Caco-2 (cell line): ENCODE data around the gene TRIM71. TPM values are rescaled to one million over a fixed set of nuclear protein-coding genes. Genes with fewer than 3 reads are reported as not detected.

Experiments
- BruUV-seq: library from RNA; stranded (reverse); fragments of 400-500 nt; replicated peaks from 2 replicates; lab custom pipeline; 2021; lab: Mats Ljungman, UMichigan
- CTCF ChIA-PET: fragments of 300-600 bp; sonication (Branson Sonifier 250); formaldehyde crosslinking; loops from one replicate; lab custom pipeline; 2022; ENCODE audit warnings: antibody characterized with exemption; lab: Charles Lee
- POLR2A ChIA-PET: fragments of 300-600 bp; sonication (Branson Sonifier 250); formaldehyde crosslinking; loops from one replicate; lab custom pipeline; 2022; ENCODE audit warnings: antibody characterized with exemption; lab: Charles Lee
- DNase-seq, 2 experiments: peaks; one replicate each; pipeline versions ENCODE4 v3.0.0 to v3.0.0-alpha.2; 2020 to 2022
- H3K27me3 ChIP-seq: replicated peaks from 2 replicates; pipeline ENCODE4 v1.6.0; 2011; ENCODE audit warnings: low read length; ENCODE audit not compliant: control insufficient read depth, insufficient read depth
- H3K36me3 ChIP-seq: 2 replicates; pipeline ENCODE4 v1.5.1; 2011; ENCODE audit warnings: low read length; ENCODE audit not compliant: control insufficient read depth, insufficient read depth
- H3K4me1 ChIP-seq: fragments of 250-450 bp; sonication (Bioruptor Pico); 2 replicates; pipeline ENCODE4 v1.5.1; 2020; ENCODE audit warnings: mild to moderate bottlenecking
- H3K4me3 ChIP-seq: 2 replicates; pipeline ENCODE4 v1.5.1; 2011; ENCODE audit warnings: low read depth, mild to moderate bottlenecking, control low read depth, low read length
- H3K9me3 ChIP-seq: fragments of 250-450 bp; sonication (Bioruptor Pico); 2 replicates; pipeline ENCODE4 v1.5.1; 2020; ENCODE audit warnings: mild to moderate bottlenecking, moderate library complexity
- H3K27ac Mint-ChIP-seq: one replicate; pipeline ENCODE4 v1.8.0; 2022; ENCODE audit warnings: mixed read lengths; ENCODE audit not compliant: unreplicated experiment
- H3K27me3 Mint-ChIP-seq: one replicate; pipeline ENCODE4 v1.8.0; 2022; ENCODE audit warnings: mixed read lengths; ENCODE audit not compliant: insufficient read depth, unreplicated experiment
- H3K36me3 Mint-ChIP-seq: one replicate; pipeline ENCODE4 v1.8.0; 2022; ENCODE audit warnings: mild to moderate bottlenecking, mixed read lengths; ENCODE audit not compliant: insufficient read depth, unreplicated experiment
- H3K4me1 Mint-ChIP-seq: one replicate; pipeline ENCODE4 v1.8.0; 2022; ENCODE audit warnings: low read depth, mixed read lengths; ENCODE audit not compliant: unreplicated experiment
- H3K4me3 Mint-ChIP-seq: one replicate; pipeline ENCODE4 v1.8.0; 2022; ENCODE audit warnings: mild to moderate bottlenecking, moderate library complexity, mixed read lengths; ENCODE audit not compliant: unreplicated experiment
- H3K9me3 Mint-ChIP-seq: one replicate; pipeline ENCODE4 v1.8.0; 2022; ENCODE audit warnings: mixed read lengths; ENCODE audit not compliant: unreplicated experiment
- intact Hi-C: fragments of 100-400 bp; cut with micrococcal nuclease; formaldehyde crosslinking; loops from one replicate; pipeline ENCODE4 v1.10.0; 2022; ENCODE audit not compliant: unreplicated experiment
- total RNA-seq: library from RNA; stranded (reverse); gene quantifications from 2 replicates; pipeline ENCODE4 v1.2.3, GENCODE V29; 2022
- TF ChIP-seq, protein P1 (sequence below), 2 experiments: fragments of 200-600 bp in 1 of 2; IDR thresholded peaks; 1 replicate in 1 of 2; 2 replicates in 1 of 2; pipeline versions ENCODE4 v1.5.1 to v1.8.0; 2011 to 2022; ENCODE audit warnings: antibody characterized with exemption in 1 of 2, control low read depth in 1 of 2, inconsistent platforms in 1 of 2, low read depth in 1 of 2, low read length in 1 of 2, mild to moderate bottlenecking in 1 of 2, moderate library complexity in 1 of 2; ENCODE audit not compliant: insufficient read depth in 1 of 2, severe bottlenecking in 1 of 2, unreplicated experiment in 1 of 2

TRIM71 gene
- total RNA-seq, 1 experiment from 2014 or later = 68.4 TPM

DNA sequence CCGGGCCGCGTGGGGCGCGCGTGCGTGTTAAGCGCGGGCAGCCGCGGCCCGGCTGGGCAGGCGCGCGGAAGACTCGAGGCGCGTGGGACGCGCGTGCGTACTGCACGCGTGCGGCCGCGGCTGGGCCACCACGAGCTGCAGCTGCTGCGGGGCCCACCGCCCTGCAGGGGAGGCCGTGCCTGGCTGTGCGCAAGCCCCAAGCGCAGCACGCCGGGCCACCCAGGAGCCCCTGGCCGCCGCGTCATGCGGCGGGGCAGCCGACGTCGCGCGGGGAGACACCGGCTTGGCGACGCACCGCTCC, 590 bp upstream of the TRIM71 start:
- Histone ChIP-seq H3K27me3 (no peaks in the 10 kb centered on the region), H3K4me1 (peaks cover 33% of the 10 kb centered on the region), H3K4me3 (peak overlapping the region; percentile 78), H3K9me3 (no peaks in the 10 kb centered on the region), H3K36me3 (peaks cover 4% of the 10 kb centered on the region; the same call in 1 of the 2 replicates)
- BruUV-seq = no TSS peak
- ChIA-PET CTCF (no interaction called here), POLR2A (interaction anchor here (0.6 kb wide), 1 partner anchor 25 kb away, joined by 3 read pairs; no protein-coding TSS in a partner anchor)
- peak in 1 of 2 experiments; percentile 61 for DNase-seq
- TF ChIP-seq, protein P1, sequence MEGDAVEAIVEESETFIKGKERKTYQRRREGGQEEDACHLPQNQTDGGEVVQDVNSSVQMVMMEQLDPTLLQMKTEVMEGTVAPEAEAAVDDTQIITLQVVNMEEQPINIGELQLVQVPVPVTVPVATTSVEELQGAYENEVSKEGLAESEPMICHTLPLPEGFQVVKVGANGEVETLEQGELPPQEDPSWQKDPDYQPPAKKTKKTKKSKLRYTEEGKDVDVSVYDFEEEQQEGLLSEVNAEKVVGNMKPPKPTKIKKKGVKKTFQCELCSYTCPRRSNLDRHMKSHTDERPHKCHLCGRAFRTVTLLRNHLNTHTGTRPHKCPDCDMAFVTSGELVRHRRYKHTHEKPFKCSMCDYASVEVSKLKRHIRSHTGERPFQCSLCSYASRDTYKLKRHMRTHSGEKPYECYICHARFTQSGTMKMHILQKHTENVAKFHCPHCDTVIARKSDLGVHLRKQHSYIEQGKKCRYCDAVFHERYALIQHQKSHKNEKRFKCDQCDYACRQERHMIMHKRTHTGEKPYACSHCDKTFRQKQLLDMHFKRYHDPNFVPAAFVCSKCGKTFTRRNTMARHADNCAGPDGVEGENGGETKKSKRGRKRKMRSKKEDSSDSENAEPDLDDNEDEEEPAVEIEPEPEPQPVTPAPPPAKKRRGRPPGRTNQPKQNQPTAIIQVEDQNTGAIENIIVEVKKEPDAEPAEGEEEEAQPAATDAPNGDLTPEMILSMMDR (IDR thresholded peaks at IDR 0.05; ENCODE audit: insufficient read depth in 1 of 2, low read depth in 1 of 2, low read length in 1 of 2, severe bottlenecking in 1 of 2, unreplicated experiment in 1 of 2) = no peak
- H3K4me1 Mint-ChIP-seq = peaks cover 15% of the 10 kb centered on the region
- H3K27ac Mint-ChIP-seq = peak overlapping the region; percentile 93
- no peaks in the 10 kb centered on the region for H3K27me3 Mint-ChIP-seq
- intact Hi-C loops = loop anchor here (2.0 to 5.0 kb wide), 3 partner anchors 22 to 115 kb away; no protein-coding TSS in a partner anchor
- H3K4me3 Mint-ChIP-seq = peak overlapping the region; percentile 86
- H3K9me3 Mint-ChIP-seq = no peaks in the 10 kb centered on the region
- peaks cover 55% of the 10 kb centered on the region for H3K36me3 Mint-ChIP-seq

DNA sequence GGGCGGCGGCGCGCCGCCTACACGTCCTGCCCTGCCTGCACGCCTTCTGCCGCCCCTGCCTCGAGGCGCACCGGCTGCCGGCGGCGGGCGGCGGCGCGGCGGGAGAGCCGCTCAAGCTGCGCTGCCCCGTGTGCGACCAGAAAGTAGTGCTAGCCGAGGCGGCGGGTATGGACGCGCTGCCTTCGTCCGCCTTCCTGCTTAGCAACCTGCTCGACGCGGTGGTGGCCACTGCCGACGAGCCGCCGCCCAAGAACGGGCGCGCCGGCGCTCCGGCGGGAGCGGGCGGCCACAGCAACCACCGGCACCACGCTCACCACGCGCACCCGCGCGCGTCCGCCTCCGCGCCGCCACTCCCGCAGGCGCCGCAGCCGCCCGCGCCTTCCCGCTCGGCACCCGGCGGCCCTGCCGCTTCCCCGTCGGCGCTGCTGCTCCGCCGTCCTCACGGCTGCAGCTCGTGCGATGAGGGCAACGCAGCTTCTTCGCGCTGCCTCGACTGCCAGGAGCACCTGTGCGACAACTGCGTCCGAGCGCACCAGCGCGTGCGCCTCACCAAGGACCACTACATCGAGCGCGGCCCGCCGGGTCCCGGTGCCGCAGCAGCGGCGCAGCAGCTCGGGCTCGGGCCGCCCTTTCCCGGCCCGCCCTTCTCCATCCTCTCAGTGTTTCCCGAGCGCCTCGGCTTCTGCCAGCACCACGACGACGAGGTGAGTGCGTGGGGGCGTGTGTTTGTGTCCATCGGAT, 602 bp downstream of the TRIM71 start:
- no peaks in the 10 kb centered on the region for H3K9me3 ChIP-seq
- BruUV-seq = no TSS peak
- CTCF ChIA-PET = interaction anchor here (0.6 kb wide), 1 partner anchor 155 kb away, joined by 3 read pairs; no protein-coding TSS in a partner anchor
- intact Hi-C loops = loop anchor here (5.0 kb wide), 2 partner anchors 76 to 114 kb away; no protein-coding TSS in a partner anchor
- H3K9me3 Mint-ChIP-seq = no peaks in the 10 kb centered on the region
- peak overlapping the region; percentile 78 for H3K4me3 ChIP-seq
- TF ChIP-seq, protein P1 (IDR thresholded peaks at IDR 0.05; ENCODE audit: insufficient read depth in 1 of 2, low read depth in 1 of 2, low read length in 1 of 2, severe bottlenecking in 1 of 2, unreplicated experiment in 1 of 2) = no peak
- DNase-seq = peak in 1 of 2 experiments; percentile 42
- H3K4me1 Mint-ChIP-seq = peaks cover 23% of the 10 kb centered on the region
- H3K4me3 Mint-ChIP-seq = peak overlapping the region; percentile 86
- no peaks in the 10 kb centered on the region for H3K27me3 Mint-ChIP-seq
- H3K27ac Mint-ChIP-seq = peak overlapping the region; percentile 93
- H3K36me3 Mint-ChIP-seq = peaks cover 61% of the 10 kb centered on the region
- peaks cover 38% of the 10 kb centered on the region for H3K4me1 ChIP-seq
- H3K36me3 ChIP-seq = peaks cover 4% of the 10 kb centered on the region; the same call in 1 of the 2 replicates
- POLR2A ChIA-PET = no interaction called here
- no peaks in the 10 kb centered on the region for H3K27me3 ChIP-seq

DNA sequence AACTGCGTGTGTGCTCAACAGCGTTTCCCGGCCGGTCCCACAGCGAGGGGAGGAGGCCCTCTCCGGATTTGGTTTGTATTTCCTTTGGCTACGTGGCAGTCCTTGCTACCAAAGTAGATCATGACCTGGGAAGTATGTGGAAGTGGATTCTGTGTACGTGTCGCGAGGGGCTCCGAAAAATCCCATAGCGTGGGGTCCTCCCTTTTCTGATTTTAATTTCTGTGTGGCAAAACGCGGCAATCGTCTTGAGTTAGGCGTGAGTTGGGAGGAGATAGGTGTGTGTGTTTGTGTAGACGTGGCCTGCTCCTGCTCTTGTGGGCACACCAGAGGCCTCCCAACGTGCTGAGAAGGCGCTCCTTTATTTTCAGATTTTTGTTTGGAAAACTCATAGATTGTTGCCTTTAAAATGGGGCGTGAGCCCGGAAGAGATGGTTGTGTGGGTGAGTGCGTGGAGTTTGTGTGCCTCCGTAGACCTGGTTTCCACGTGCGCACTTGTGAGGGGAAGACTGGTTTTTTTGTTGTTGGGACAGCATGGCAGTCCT, 1.2 kb downstream of the TRIM71 start:
- Mint-ChIP-seq H3K27ac (peak overlapping the region; percentile 75), H3K9me3 (no peaks in the 10 kb centered on the region), H3K27me3 (no peaks in the 10 kb centered on the region), H3K36me3 (peaks cover 65% of the 10 kb centered on the region), H3K4me3 (peak overlapping the region; percentile 86), H3K4me1 (peaks cover 25% of the 10 kb centered on the region)
- no peaks in the 10 kb centered on the region for H3K27me3 ChIP-seq
- no peaks in the 10 kb centered on the region for H3K9me3 ChIP-seq
- intact Hi-C loops = loop anchor here (5.0 kb wide), 2 partner anchors 77 to 113 kb away; no protein-coding TSS in a partner anchor
- BruUV-seq = no TSS peak
- ChIA-PET POLR2A (no interaction called here), CTCF (no interaction called here)
- TF ChIP-seq, protein P1 (IDR thresholded peaks at IDR 0.05; ENCODE audit: insufficient read depth in 1 of 2, low read depth in 1 of 2, low read length in 1 of 2, severe bottlenecking in 1 of 2, unreplicated experiment in 1 of 2) = no peak
- peaks cover 40% of the 10 kb centered on the region for H3K4me1 ChIP-seq
- peak overlapping the region; percentile 78 for H3K4me3 ChIP-seq
- H3K36me3 ChIP-seq = peaks cover 4% of the 10 kb centered on the region; the same call in 1 of the 2 replicates
- no peak for DNase-seq
